ENCODE data around the gene ZNF780B.
"Not testable (repeated sequence)": the region's sequence is repeated elsewhere in the genome, so short reads cannot be mapped to it uniquely, and the experiment has no call there.

Gene ZNF780B

GRCh38 chr19:40055832-40056504, at the start of gene ZNF780B:
Gene ZNF780B, minus strand, starts transcription at chr19:40056231. Its CDS starts 5,899 bp downstream, at chr19:40050332.
- DNase-seq (ENCODE audit: low read depth) = peak; percentile 38

- no peak for DNase-seq (ENCODE audit: low read depth)
Observed at GRCh38 chr19:40104754-40105153, 48.7 kb upstream of the ZNF780B start.

GRCh38 chr19:40103600-40103999, 47.6 kb upstream of the ZNF780B start:
- no peak for DNase-seq (ENCODE audit: low read depth)

GRCh38 chr19:40101813-40102212, 45.8 kb upstream of the ZNF780B start:
- no peak for DNase-seq (ENCODE audit: low read depth)

GRCh38 chr19:40093416-40093815, 37.4 kb upstream of the ZNF780B start:
- no peak for DNase-seq (ENCODE audit: low read depth)

- no peak for DNase-seq (ENCODE audit: low read depth)
Observed at GRCh38 chr19:40091205-40092129, 35.4 kb upstream of the ZNF780B start.

GRCh38 chr19:40090241-40091204, 34.5 kb upstream of the ZNF780B start, which contains the start of gene ZNF780A:
Gene ZNF780A, minus strand, starts transcription at chr19:40090943. Its CDS starts 6,190 bp downstream, at chr19:40084753.
- peak; percentile 49 for DNase-seq (ENCODE audit: low read depth)

- DNase-seq (ENCODE audit: low read depth) = no peak
Observed at GRCh38 chr19:40089462-40089861, 33.4 kb upstream of the ZNF780B start.

GRCh38 chr19:40088299-40089047, 32.4 kb upstream of the ZNF780B start:
- no peak for DNase-seq (ENCODE audit: low read depth)

GRCh38 chr19:40084948-40085347, 28.9 kb upstream of the ZNF780B start:
- DNase-seq (ENCODE audit: low read depth) = no peak

- no peak for DNase-seq (ENCODE audit: low read depth)
Observed at GRCh38 chr19:40081411-40081810, 25.4 kb upstream of the ZNF780B start.

GRCh38 chr19:40080289-40080688, 24.3 kb upstream of the ZNF780B start:
- no peak for DNase-seq (ENCODE audit: low read depth)

- no peak for DNase-seq (ENCODE audit: low read depth)
Observed at GRCh38 chr19:40078377-40078776, 22.3 kb upstream of the ZNF780B start.

- no peak for DNase-seq (ENCODE audit: low read depth)
Observed at GRCh38 chr19:40070058-40070457, 14.0 kb upstream of the ZNF780B start.

GRCh38 chr19:40059624-40060023, 3.6 kb upstream of the ZNF780B start:
- no peak for DNase-seq (ENCODE audit: low read depth)

- DNase-seq (ENCODE audit: low read depth) = no peak
Observed at GRCh38 chr19:40057166-40057565, 1.1 kb upstream of the ZNF780B start.

- DNase-seq (ENCODE audit: low read depth) = no peak
Observed at GRCh38 chr19:40056505-40056904, 474 bp upstream of the ZNF780B start.

GRCh38 chr19:40055049-40055448, 982 bp downstream of the ZNF780B start:
- DNase-seq (ENCODE audit: low read depth) = no peak

GRCh38 chr19:40054632-40055031, 1.4 kb downstream of the ZNF780B start:
- no peak for DNase-seq (ENCODE audit: low read depth)

- DNase-seq (ENCODE audit: low read depth) = no peak
Observed at GRCh38 chr19:40053491-40053890, 2.5 kb downstream of the ZNF780B start.

GRCh38 chr19:40041718-40042117, 14.3 kb downstream of the ZNF780B start:
- not testable (repeated sequence) for DNase-seq (ENCODE audit: low read depth)

All from stimulated activated CD8-positive, alpha-beta memory T cell treated with anti-CD3 and anti-CD28 coated beads, Interleukin-15, amount 100 ng/mL, for 1 hour (primary cell).